Measurements from ENCODE around the gene OR4B1.

DNA sequence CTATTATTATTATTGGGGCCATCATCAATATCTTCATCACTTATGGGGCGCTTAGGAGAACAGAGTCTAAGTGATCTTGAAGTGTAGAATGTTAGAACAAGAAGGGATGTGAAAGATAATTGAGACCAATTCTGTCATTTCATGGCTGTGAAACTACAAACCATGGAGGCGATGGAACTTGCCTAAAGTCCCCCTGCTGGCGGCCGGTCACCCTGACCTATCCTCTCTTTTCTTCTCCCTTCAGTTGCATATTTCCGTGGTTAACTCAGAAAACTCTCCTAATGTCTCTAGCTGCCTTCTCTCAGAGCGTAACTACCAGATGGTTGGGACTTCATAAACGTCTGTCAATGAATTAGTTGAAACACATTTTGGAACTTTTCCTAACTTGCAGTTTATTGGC is 6.6 kb upstream of the OR4B1 start:
- TF ChIP-seq CTCF (IDR thresholded peaks at IDR 0.05) = no peak
- no peak for TF ChIP-seq POLR2A (IDR thresholded peaks at IDR 0.05)
